PFSK-1 (cell line): ENCODE results near the gene CFAP20DC.

Source experiments
- POLR2AphosphoS5 ChIP-seq: IDR thresholded peaks from 2 replicates; pipeline ENCODE4 v1.6.1; 2012; ENCODE audit warnings: low read depth, mild to moderate bottlenecking, control low read depth, low read length, moderate library complexity
- REST ChIP-seq, 2 experiments: IDR thresholded peaks; 2 replicates each; pipeline versions ENCODE4 v1.6.1 to v1.8.0; 2011 to 2012; ENCODE audit warnings: low read depth in 2 of 2, low read length in 2 of 2, control low read depth in 1 of 2, inconsistent platforms in 1 of 2, mild to moderate bottlenecking in 1 of 2, moderate library complexity in 1 of 2; ENCODE audit not compliant: insufficient read depth in 1 of 2
- TAF1 ChIP-seq: IDR thresholded peaks from 2 replicates; pipeline ENCODE4 v1.6.1; 2012; ENCODE audit warnings: low read length, control low read depth, borderline replicate concordance; ENCODE audit not compliant: insufficient read depth

- no peak for TF ChIP-seq REST (IDR thresholded peaks at IDR 0.05; ENCODE audit: insufficient read depth in 1 of 2, low read depth in 2 of 2, low read length in 2 of 2)
- TF ChIP-seq POLR2AphosphoS5 = no peak
- TF ChIP-seq TAF1 = no peak
These were observed 210.6 kb downstream of the CFAP20DC start for GRCh38 chr3:58839187-58839586.
